Common myeloid progenitor, CD34-positive (primary cell): ENCODE data around the gene SIGLEC15.

Experiments used
- CTCF ChIA-PET: fragments of 350-600 bp; sonication (Branson Sonifier 250); formaldehyde crosslinking; loops from one replicate; lab custom pipeline; 2021; ENCODE audit warnings: antibody characterized with exemption; lab: Charles Lee
- POLR2A ChIA-PET: fragments of 350-600 bp; sonication (Branson Sonifier 250); formaldehyde crosslinking; loops from one replicate; lab custom pipeline; 2021; ENCODE audit warnings: antibody characterized with exemption; lab: Charles Lee
- DNase-seq, 3 donors: peaks; one replicate each; pipeline versions ENCODE4 v3.0.0 to v3.0.0-alpha.2; 2013
- H3K27ac ChIP-seq, 2 experiments: 1 replicate in 1 of 2; 2 replicates in 1 of 2; pipeline ENCODE4 v1.7.0; 2013; ENCODE audit warnings: inconsistent platforms in 2 of 2, low read length in 2 of 2, mild to moderate bottlenecking in 2 of 2, low read depth in 1 of 2, moderate library complexity in 1 of 2; ENCODE audit not compliant: severe bottlenecking in 2 of 2, insufficient read depth in 1 of 2, poor library complexity in 1 of 2
- H3K27me3 ChIP-seq, 5 experiments: replicated peaks in 2 of 5; 1 replicate in 3 of 5; 2 replicates in 2 of 5; pipeline versions ENCODE4 v1.6.1 to v1.7.0; 2013; ENCODE audit warnings: low read length in 4 of 5, mild to moderate bottlenecking in 2 of 5, moderate library complexity in 2 of 5, inconsistent platforms in 1 of 5; ENCODE audit not compliant: insufficient read depth in 5 of 5, control insufficient read depth in 4 of 5
- H3K36me3 ChIP-seq, 4 experiments: 1 replicate in 2 of 4; 2 replicates in 2 of 4; pipeline versions ENCODE4 v1.6.1 to v1.7.0; 2013; ENCODE audit warnings: low read length in 3 of 4, control low read depth in 1 of 4, mild to moderate bottlenecking in 1 of 4; ENCODE audit not compliant: control insufficient read depth in 4 of 4, insufficient read depth in 4 of 4
- H3K4me1 ChIP-seq, 4 experiments: 1 replicate in 3 of 4; 2 replicates in 1 of 4; pipeline versions ENCODE4 v1.6.1 to v1.7.1; 2013; ENCODE audit warnings: low read length in 3 of 4, mild to moderate bottlenecking in 3 of 4, control low read depth in 1 of 4, inconsistent platforms in 1 of 4, moderate library complexity in 1 of 4; ENCODE audit not compliant: control insufficient read depth in 4 of 4, insufficient read depth in 4 of 4; ENCODE audit errors: control extremely low read depth in 1 of 4
- H3K4me3 ChIP-seq, 7 experiments: 1 replicate in 4 of 7; 2 replicates in 3 of 7; pipeline versions ENCODE4 v1.5.1 to v1.7.0; 2013; ENCODE audit warnings: mild to moderate bottlenecking in 7 of 7, low read length in 6 of 7, moderate library complexity in 6 of 7, inconsistent platforms in 2 of 7, low read depth in 2 of 7, control low read depth in 1 of 7; ENCODE audit not compliant: insufficient read depth in 4 of 7, control insufficient read depth in 1 of 7; ENCODE audit errors: extremely low read depth in 1 of 7
- H3K9me3 ChIP-seq, 5 experiments: 1 replicate in 4 of 5; 2 replicates in 1 of 5; pipeline versions ENCODE4 v1.6.1 to v1.7.1; 2013; ENCODE audit warnings: low read length in 4 of 5, mild to moderate bottlenecking in 2 of 5, inconsistent platforms in 1 of 5, low read depth in 1 of 5, moderate library complexity in 1 of 5; ENCODE audit not compliant: control insufficient read depth in 4 of 5, insufficient read depth in 2 of 5; ENCODE audit errors: control extremely low read depth in 1 of 5
- WGBS: methylation state at CpG from one replicate; pipeline ENCODE4 v1.1.5; 2013; ENCODE audit not compliant: insufficient coverage; 5-methylcytosine and 5-hydroxymethylcytosine counted together

Gene SIGLEC15

DNA sequence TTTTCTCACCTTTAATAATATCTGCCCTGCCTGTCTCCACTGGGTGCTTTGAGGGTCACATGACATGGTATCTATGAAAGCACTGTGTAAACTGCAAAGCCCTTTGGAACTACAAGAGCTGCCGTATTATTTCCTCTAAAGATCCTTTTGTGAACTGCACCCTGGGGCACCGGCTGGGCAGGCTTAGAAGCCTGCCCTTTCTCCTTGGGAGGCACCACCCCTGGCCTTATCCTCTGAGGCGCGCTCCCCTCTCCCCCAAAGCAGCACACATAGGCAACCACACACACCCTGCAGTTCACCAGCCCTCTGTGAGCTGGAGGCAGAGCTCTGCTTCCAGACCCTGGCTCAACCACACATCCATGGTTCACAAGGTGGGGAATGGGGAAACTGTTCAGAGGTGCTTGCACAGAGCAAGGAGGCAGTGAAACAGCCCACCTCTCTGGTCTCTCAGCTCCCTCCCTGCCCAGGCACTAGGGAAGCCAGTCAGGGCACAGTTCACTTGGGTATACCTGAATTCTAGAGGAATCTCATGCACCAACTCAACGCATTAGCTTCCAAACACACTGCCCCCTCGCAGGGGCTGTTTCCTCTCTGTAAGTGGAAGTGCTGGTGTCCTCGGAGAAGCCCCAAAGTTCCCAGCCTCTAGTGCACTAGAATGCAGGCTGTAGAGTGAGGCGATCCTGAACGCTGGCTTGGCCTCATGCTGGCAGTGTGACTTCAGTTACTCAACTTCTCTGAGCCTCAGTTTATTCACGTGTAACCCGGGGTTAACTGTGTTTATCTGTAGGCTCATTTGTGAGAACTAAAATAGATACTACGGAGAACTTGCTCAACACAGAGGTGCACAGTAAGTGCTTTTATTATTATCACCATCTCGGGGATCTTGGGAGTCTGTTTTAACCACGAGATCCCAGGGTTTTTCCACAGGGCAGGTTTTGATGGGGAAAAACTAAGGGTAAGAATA lies 11.0 kb downstream of the SIGLEC15 start:
- ChIA-PET CTCF (interaction anchor here (0.7 to 7.7 kb wide), 11 partner anchors 12 to 172 kb away, joined by 3 to 151 read pairs (median 4); partner anchors contain the start of gene SLC14A1), POLR2A (interaction anchor here (0.5 kb wide), 1 partner anchor 31 kb away, joined by 4 read pairs; no protein-coding TSS in a partner anchor)
- Histone ChIP-seq H3K4me1 (peaks cover 10 to 70% (median 61%) of the 10 kb centered on the region in 4 experiments), H3K36me3 (no peaks in the 10 kb centered on the region), H3K27ac (no peak overlapping the region), H3K27me3 (peaks cover 0 to 13% (median 2%) of the 10 kb centered on the region in 5 experiments), H3K9me3 (no peaks in the 10 kb centered on the region), H3K4me3 (no peak overlapping the region)
- WGBS, result 57% methylated on average over 11 of the region's 14 CpGs
- peak in 2 of 3 donors; percentile 38 to 59 for DNase-seq

DNA sequence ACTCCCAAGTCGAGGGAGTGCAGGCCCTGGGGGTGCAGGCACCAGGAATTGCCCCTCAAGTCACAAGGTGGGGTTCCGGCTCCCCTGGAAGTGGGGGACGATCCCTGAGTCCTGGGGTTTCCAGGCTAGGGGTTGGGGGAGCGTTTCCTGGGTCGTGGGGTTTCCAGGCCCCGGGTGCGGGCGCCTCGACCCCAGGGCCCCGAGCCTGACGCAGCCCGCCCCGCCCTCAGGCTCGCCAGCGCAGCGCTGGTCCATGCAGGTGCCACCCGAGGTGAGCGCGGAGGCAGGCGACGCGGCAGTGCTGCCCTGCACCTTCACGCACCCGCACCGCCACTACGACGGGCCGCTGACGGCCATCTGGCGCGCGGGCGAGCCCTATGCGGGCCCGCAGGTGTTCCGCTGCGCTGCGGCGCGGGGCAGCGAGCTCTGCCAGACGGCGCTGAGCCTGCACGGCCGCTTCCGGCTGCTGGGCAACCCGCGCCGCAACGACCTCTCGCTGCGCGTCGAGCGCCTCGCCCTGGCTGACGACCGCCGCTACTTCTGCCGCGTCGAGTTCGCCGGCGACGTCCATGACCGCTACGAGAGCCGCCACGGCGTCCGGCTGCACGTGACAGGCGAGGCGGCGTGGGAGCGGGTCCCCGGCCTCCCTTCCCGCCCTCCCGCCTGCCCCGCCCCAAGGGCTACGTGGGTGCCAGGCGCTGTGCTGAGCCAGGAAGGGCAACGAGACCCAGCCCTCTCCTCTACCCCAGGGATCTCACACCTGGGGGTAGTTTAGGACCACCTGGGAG lies 12.0 kb downstream of the SIGLEC15 start:
- H3K27me3 ChIP-seq, result peaks cover 0 to 13% (median 2%) of the 10 kb centered on the region in 5 experiments

DNA sequence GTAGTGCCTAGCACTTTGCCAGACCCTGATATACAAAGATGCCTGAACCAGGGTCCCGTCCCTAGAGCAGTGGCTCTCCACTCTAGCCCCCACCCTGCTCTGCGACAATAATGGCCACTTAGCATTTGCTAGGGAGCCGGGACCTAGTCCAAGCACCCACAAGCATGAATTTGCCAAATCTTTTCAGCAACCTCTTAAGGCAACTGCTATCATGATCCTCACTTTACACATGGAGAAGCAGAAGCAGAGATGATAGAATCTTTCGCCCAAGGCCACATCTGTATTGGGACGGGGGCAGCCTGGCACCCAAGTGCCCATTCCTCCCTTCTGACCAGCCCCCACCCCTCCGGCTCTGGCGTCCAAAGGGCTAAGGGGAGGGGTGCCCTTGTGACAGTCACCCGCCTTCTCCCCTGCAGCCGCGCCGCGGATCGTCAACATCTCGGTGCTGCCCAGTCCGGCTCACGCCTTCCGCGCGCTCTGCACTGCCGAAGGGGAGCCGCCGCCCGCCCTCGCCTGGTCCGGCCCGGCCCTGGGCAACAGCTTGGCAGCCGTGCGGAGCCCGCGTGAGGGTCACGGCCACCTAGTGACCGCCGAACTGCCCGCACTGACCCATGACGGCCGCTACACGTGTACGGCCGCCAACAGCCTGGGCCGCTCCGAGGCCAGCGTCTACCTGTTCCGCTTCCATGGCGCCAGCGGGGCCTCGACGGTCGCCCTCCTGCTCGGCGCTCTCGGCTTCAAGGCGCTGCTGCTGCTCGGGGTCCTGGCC lies 13.0 kb downstream of the SIGLEC15 start:
- Histone ChIP-seq H3K4me3 (peak overlapping the region in 2 of 7 experiments; percentile 50 to 62), H3K27me3 (peaks cover 0 to 13% (median 2%) of the 10 kb centered on the region in 5 experiments), H3K27ac (no peak overlapping the region), H3K36me3 (peaks cover 0 to 6% (median 0%) of the 10 kb centered on the region in 4 experiments), H3K9me3 (no peaks in the 10 kb centered on the region), H3K4me1 (peaks cover 10 to 59% (median 54%) of the 10 kb centered on the region in 4 experiments)
- ChIA-PET CTCF (interaction anchor here (1.0 to 7.7 kb wide), 16 partner anchors 8 to 176 kb away, joined by 3 to 151 read pairs (median 5); partner anchors contain the start of gene SLC14A1), POLR2A (no interaction called here)
- DNase-seq, result peak in 1 of 3 donors; percentile 36
- 30% methylated on average over 42 of the region's 53 CpGs for WGBS

More for the DNA sequence above, 12.0 kb downstream of the SIGLEC15 start:
- H3K36me3 ChIP-seq, result peaks cover 0 to 5% (median 0%) of the 10 kb centered on the region in 4 experiments
- ChIA-PET POLR2A (no interaction called here), CTCF (interaction anchor here (0.6 to 7.7 kb wide), 12 partner anchors 8 to 979 kb away, joined by 3 to 151 read pairs (median 4); partner anchors contain the start of gene SLC14A1)
- no peaks in the 10 kb centered on the region for H3K9me3 ChIP-seq
- H3K4me3 ChIP-seq, result peak overlapping the region in 3 of 7 experiments; percentile 12 to 62 (median 46)
- peaks cover 10 to 68% (median 60%) of the 10 kb centered on the region in 4 experiments for H3K4me1 ChIP-seq
- no peak overlapping the region for H3K27ac ChIP-seq
- peak; percentile 61 to 86 (median 78) for DNase-seq
- 23% methylated on average over 77 of the region's 84 CpGs for WGBS

DNA sequence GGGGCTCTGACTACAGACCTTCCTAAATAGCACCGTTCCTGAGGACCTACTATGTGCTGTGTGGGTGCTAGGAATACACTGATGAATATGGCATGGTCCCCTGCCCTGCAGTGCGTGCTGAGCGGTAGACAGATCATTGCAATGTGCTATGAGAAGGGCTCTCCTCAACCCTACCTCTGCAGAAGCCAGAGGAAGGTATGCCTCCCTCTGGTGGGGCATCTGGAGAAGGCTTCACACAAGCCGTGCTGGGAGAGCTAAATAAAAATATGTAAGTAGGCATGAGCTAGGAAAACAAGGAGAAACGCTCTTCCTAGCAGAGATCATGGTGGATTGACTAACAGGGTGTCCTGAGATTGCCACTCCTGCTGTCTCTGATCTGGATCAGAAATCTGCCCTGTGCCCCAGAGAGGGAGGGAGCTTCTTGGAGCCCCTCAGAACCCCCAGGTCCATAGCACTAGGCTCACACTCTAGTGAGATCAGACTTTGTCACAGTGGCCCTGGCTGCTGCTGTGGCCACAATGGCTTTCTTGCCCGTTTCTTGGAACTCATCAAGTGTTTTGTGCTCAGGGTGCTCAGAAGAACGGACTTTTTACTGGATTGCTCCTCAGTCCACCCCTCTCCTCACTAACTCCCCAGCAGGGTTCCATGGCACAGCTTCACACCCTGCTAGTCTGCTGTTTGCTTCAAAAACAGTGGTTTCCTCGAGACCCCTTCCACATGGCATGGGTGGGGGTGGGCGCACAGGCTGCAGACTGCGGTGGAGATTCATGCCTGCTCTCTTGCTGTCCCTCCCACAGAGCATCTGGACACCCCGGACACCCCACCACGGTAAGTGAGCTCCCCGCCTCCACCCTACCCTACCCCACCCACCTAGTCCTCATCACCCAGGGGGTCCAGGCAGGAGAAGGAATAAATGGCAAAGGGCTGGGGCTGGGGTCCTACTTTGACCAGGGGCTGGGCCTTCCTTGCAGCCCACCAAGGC lies 14.2 kb downstream of the SIGLEC15 start:
- POLR2A ChIA-PET, result no interaction called here
- Histone ChIP-seq H3K9me3 (no peaks in the 10 kb centered on the region), H3K27me3 (peaks cover 0 to 13% (median 2%) of the 10 kb centered on the region in 5 experiments), H3K36me3 (peaks cover 0 to 6% (median 0%) of the 10 kb centered on the region in 4 experiments), H3K4me3 (no peak overlapping the region), H3K27ac (no peak overlapping the region), H3K4me1 (peaks cover 7 to 47% (median 42%) of the 10 kb centered on the region in 4 experiments)
- CTCF ChIA-PET, result interaction anchor here (0.6 to 7.7 kb wide), 38 partner anchors 8 to 234 kb away, joined by 3 to 151 read pairs (median 4); partner anchors contain the start of gene SLC14A1
- WGBS, result 62% methylated on average over 6 of the region's 13 CpGs
- DNase-seq, result peak; percentile 81 to 90 (median 88)

DNA sequence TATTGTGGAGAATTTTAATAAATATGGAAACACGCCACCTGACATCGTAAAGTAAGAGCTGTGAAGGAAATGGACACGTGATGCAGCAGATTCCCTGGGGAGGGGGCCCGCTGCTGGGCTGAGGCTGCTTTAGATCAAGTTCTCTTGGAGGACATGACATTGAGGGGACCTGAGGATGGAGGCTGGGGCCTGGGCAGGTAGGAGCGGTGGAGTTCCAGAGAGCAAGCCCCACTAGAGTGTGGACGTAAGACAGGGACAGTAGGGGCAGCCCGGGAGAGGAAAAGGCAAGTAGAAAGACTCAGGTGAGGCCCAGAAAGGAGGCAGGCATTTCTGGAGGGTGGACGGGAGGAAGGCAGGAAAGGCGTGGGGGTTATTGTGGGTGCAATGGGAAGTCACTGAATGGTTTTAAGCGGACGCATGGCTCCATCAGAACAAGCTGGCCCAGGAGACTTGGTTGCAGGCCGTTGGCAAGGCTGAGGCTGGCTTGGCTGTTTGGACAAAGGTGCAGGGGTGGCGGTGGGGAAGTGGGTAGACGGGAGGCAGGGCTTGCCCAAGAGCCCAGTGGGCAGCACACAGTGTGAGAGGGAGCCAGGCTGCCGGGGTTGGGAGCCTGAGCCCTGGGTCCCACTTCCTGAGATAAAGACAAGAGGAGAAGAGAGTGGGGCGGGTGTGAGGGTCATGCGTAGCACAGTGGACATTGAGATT lies 15.7 kb downstream of the SIGLEC15 start:
- DNase-seq, result no peak
- Histone ChIP-seq H3K27ac (no peak overlapping the region), H3K9me3 (no peaks in the 10 kb centered on the region), H3K4me1 (peaks cover 2 to 32% (median 28%) of the 10 kb centered on the region in 4 experiments), H3K27me3 (peaks cover 0 to 13% (median 2%) of the 10 kb centered on the region in 5 experiments), H3K36me3 (peaks cover 0 to 6% (median 0%) of the 10 kb centered on the region in 4 experiments), H3K4me3 (no peak overlapping the region)
- ChIA-PET CTCF (interaction anchor here (0.9 to 7.7 kb wide), 3 partner anchors 115 to 175 kb away, joined by 3 to 151 read pairs (median 27); partner anchors contain the start of gene SLC14A1), POLR2A (no interaction called here)
- WGBS, result 86% methylated on average over 17 of the region's 17 CpGs
